SIG-M5 treated with dmso at 0.1 percent for 504 hours (cell line): Measurements from ENCODE around the gene FBXO40.
"Not testable (repeated sequence)": the region's sequence is repeated elsewhere in the genome, so short reads cannot be mapped to it uniquely, and the experiment has no call there.

Source experiments
- DNase-seq: peaks from one replicate; lab custom pipeline; 2025; ENCODE audit not compliant: unreplicated experiment; lab: John Stamatoyannopoulos, UW

FBXO40 gene, protein sequence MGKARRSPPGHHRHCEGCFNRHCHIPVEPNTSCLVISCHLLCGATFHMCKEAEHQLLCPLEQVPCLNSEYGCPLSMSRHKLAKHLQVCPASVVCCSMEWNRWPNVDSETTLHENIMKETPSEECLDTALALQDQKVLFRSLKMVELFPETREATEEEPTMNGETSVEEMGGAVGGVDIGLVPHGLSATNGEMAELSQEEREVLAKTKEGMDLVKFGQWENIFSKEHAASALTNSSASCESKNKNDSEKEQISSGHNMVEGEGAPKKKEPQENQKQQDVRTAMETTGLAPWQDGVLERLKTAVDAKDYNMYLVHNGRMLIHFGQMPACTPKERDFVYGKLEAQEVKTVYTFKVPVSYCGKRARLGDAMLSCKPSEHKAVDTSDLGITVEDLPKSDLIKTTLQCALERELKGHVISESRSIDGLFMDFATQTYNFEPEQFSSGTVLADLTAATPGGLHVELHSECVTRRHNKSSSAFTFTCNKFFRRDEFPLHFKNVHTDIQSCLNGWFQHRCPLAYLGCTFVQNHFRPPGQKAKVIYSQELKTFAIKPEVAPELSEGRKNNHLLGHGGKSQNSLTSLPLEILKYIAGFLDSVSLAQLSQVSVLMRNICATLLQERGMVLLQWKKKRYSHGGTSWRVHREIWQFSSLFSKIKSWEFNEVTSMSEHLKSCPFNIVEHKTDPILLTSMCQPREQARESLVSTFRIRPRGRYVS

DNA sequence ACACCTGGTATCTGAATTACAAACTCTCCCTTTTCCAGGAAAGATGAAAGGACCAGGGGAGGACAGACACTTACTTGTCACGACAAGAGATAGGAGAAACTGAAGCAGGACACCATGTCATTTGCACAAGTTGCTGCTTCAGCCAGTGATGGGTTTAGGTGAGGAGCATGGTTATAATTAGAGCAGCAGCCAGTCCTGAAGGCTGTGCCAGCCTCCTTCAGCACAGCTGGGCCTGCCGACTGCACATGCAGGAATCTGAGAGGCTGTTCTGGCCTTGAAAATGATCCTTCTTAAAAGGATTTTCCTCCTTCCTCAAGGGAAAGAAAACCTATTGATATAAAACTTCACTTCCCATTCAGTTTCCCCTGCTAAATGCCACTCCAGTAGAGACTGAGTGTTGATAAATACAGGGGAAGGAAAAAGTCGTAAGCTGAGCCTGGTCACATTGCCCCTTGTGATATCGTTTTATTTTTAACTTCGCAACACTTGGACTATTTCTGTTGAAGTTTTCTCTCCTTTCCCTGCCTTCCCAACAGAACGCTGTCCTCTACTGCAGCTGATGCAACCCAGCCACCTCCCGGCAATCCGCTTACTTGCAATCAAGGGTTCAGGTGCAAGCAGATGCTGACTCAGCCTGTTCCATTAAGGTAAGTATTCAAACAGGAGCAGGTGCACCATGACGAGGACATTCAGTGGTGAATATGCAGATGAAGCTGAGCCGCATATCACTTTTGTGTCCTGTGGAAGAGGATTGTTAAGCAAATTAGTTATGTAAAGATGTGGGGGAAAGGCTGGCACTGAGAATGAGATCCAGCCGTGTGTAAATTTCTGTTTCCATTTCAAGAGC lies at the start of gene FBXO40:
TSS of gene FBXO40 (plus strand) at position 524 of the 847 bp plus-strand sequence. CDS start 27,197 bp downstream, outside the sequence.
- DNase-seq = no peak

DNA sequence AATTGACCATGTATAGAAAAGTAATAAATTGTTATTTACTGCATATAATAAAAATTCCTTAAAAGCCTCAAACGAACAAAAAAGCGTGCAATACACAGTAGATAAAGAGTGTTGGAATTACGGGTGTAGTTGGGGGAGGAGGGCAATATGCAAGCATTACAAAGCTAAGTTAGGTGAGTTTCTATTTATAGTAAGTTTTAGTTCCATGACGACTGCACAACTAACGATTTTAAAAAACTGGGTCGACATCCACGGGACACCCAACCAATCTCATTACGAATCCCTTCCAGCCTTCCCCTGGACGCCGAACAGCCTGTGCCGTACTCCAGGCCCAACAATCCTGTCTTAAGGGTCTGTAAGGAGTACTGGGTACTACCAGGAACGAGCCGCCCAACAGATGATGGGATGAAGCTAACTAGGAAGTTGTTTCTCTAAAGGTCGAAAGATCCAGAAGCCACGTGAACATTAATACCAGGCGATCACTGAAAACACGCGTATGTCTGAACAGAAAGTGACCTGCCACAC lies 48.1 kb upstream of the FBXO40 start:
- peak; percentile 49 for DNase-seq

DNA sequence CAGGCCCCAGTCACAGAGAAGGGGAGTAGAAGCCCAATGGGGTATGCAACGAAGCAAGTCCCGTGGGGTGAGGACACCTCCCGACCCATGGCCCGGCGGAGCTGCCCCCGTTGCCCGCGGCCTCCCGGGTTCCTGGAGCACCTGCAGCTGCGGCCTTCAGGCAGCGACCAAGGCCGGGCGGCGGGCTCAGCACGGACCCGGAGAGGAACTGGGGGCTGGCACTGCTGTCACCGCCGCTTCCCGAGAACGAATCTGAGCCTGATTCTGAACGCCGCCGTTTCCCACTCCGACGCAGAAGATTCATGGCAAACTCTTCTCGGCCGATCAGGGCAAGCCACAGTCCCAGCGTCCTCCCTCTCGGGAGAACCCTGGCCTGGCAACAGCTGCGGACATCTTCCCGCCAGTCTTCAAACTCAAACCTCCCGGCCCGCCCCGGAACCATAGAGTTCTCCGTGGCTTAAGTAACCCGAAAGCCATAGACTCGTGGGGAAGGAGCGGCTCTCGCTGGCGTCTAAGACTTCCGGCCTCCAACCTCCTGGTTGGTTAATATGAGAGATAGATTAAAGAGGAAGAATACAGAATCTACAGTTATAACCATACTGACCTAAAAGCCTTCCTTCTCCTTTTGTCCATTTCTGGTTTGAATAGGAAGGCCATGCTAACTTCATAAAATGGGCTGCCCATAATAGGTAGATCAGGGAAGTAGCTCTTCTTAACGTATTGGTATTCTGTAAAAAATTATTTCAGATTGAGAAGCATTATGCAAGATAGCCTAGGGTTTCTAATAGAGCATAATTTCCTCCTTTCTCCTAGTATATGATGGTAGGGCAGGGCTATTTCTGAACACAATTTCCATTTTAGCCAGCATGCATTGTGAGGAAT lies 47.4 kb upstream of the FBXO40 start, which contains the start of gene POLQ:
TSS of gene POLQ (minus strand) at position 415 of the 882 bp plus-strand sequence. CDS start at position 304, 111 bp downstream.
- peak; percentile 98 for DNase-seq

DNA sequence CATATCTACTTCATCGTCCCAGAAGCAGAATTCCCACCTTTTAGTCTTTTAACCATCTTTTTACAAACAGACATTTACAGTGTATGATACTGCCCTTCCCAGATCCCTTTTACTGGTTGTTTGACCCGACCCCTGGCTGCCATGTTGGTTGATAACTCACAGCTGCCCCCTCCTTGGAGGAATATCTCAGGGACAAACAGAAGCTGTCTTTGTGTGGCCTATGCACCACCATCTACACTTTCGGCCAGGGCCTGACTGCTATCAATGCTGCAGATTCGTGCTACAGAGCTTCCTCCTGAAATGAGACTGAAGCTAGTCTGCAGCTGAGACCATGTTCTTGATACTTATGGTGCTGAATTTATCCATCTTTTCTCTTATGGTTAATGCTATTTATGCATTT lies 40.8 kb upstream of the FBXO40 start:
- DNase-seq = no peak

DNA sequence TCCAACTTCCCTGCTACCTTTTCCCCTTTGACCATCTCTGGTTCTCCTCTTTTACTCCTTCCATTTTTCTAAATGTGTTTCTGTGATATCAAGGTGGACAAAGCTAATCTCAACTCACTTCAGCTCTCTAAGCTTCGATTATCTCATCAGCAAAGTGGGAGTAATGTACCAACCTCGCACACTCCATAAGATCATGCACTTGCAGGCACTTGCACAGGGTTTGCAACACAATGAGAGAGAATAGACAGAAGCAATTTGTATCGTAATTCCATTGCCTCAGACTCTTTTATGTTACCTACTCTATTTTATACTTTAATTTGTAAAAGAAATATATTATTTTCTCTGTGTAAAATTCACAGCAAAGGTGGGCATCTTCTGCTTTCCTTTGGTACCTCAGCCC lies 40.4 kb upstream of the FBXO40 start:
- DNase-seq = no peak

DNA sequence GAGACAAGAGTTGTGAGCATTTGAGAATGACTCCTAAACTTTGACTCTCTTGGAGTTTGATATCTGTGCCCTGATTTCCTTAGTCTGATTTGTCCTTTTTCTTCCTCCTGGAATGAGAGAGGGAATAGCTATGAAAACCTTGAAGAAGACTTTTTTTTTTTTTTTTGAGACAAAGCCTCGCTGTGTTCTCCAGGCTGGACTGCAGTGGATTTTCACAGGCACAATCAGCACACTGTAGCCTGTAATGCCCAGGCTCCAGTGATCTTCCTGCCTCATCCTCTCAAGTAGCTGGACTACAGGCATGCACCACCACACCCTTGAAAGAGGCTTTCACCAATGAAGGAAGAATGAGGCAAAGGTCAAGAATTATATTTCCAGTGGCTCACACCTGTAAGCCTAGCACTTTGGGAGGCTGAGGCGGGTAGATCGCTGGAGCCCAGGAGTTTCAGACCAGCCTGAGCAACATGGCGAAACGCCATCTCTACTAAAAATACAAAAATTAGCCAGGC lies 35.7 kb upstream of the FBXO40 start:
- no peak for DNase-seq

DNA sequence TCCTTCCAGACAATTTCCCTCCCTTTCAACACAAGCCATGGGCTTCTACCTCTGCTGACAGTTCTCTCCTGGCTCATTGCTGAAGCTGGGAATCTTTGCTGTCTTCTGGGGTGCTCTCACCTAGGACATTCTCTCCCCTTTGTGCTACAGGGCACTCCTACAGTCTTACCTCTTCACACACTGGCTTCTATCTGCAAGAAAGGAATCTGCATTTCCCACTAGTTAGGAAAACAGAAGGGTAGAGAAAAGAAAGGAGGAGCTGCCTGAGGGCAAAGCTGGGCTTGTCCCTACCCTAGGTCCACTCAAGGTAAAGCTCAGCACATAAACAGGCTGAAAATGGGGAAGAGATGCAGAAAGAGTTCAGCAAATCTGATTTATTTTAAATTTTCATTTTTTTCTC lies 31.0 kb upstream of the FBXO40 start:
- no peak for DNase-seq

DNA sequence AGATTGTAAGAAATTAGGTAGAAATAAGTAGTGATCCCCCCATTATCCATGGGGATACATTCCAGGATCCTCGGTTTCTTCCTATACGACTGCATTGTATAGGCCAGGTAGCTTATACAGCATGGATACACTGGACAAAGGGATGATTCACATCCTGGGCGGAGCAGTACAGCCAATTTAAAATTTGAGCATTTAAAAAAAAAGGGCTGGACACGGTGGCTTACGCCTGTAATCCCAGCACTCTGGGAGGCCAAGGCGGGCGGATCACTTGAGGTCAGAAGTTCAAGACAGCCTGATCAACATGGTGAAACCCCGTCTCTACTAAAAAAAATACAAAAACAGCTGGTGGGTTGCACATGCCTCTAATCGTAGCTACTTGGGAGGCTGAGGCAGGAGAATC lies 26.4 kb upstream of the FBXO40 start:
- no peak for DNase-seq

DNA sequence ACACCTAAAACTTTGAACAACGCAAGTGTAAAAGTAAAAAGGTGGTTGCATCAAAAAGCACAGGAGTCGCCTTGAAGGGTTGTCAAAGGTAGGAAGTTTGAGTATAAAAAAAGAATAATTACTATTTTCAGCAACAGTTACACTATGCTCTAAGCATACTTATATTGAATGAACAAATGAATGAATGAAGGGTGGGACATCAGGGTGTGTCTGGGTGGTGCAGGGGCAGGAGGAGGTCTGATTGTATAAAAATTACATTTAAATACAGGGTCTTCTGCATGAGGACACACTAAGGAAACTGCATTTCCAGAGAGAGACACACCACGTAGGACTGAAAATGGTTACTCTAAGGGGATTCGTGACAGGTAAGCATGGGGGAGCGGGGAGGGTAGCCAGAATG lies 25.5 kb upstream of the FBXO40 start, which contains the start of gene ARGFX:
TSS of gene ARGFX (plus strand) at position 301 of the 400 bp plus-strand sequence. CDS start 2,765 bp downstream, outside the sequence.
- DNase-seq = no peak

DNA sequence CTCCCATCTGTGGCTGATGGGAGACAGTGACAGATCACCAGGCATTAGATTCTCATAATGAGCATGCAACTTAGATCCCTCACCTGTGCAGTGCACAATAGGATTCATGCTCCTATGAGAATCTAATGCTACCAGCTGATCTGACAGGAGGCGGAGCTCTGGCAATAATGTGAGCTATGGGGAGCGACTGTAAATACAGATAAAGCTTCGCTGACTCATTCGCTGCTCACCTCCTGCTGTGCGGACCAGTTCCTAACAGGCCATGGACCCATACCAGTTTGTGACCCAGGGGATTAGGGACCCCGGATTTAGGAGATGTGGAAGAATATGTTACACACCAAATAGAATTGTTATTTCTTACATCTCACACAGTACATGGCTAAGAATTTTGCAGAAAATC lies 18.7 kb upstream of the FBXO40 start:
- DNase-seq = peak; percentile 27

DNA sequence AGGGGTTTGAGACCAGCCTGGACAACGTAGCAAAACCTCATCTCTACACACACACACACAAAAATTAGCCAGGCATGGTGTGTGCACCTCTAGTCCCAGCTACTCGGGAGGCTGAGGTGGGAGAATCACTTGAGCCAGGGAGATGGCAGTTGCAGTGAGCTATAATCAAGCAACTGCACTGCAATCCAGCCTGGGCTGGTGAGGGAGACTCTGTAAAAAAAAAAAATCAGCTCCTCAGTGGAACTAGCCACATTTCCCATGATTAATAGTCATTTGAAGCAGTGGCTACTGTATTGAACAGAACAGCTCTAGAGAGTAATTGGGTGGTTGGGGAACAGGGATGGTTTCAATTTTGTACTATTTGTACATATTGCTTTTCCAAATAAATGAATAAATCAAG lies 11.5 kb upstream of the FBXO40 start:
- no peak for DNase-seq

DNA sequence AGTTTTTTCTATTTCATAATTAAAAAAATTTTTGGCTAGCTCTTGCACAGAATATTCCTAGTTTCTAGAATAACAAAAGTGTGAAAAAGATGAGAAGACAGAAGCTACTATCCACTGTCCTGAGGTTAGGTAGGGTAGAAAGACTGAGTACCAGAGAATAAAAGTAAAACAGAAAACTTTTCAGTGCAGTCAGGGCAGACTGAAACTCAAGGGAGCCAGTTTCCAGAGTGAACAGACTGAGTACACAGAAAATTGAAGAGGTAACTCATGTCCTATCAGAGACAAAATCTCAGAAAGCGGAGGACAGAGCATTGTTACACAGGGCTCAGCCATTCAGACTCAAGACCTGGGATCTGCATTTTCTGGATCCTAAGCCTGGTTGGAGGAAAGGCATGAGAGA lies 8.8 kb upstream of the FBXO40 start:
- no peak for DNase-seq

DNA sequence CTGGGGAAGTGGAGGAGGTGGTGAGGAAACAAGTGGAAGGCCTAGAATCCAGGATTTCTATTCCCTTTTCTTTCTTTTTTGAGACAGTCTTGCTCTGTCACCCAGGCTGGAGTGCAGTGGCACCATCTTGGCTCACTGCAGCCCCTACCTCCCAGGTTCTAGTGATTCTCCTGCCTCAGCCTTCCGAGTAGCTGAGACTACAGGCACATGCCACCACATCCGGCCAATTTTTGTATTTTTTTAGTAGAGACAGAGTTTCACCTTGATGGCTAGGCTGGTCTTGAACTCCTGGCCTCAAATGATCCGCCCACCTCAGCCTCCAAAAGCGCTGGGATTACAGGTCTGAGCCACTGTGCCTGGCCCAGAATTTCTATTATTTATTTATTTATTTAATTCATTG lies 627 bp downstream of the FBXO40 start:
- DNase-seq = not testable (repeated sequence)

DNA sequence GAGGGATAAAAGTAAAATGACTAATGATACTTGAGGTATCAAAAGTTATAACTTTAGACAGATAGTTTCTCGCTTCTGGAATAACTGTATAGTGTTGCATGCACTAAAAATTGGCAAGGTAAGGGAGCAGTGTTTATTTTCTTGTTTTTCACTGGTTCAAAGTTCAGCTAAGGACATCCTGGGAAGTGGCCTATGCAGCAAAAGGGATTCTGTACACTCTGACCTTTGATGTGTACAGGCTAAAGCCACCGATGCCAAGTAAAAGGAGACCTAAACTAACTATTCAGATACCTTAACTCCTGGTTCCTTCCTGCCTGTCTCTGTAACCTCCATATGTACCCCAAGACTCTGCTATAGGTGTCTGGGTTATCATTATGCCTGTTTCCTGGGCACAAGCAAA lies 1.7 kb downstream of the FBXO40 start:
- DNase-seq = no peak

DNA sequence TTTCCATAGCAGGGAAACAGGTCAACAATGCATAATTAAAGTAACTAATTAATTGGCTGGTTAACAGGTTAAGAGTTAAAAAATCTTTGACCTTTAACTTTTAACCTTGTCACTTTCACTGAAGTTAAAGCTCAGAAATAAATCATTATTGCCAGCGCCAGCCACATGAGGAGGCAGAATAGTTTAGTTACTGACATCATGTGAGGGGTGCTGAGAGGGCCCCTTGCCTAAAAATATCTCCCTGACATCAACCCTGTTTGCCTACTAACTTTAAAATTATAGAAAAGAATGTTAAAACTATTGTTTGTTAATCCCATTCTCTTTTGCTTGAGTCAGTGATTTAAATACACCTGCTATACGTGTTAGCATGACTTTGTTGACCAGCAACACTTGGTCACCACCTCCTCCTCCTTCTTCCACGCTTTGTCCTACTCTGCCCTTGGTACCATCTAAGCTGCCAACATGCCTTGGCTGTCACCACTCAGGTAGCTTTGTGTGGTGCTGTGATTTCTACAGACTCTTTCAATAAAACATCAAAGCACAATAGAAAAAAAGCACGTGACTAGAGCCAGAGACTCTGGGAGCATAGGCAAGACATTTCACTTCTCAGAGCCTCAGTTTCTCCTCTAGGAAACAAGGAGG lies 2.7 kb downstream of the FBXO40 start:
- no peak for DNase-seq

DNA sequence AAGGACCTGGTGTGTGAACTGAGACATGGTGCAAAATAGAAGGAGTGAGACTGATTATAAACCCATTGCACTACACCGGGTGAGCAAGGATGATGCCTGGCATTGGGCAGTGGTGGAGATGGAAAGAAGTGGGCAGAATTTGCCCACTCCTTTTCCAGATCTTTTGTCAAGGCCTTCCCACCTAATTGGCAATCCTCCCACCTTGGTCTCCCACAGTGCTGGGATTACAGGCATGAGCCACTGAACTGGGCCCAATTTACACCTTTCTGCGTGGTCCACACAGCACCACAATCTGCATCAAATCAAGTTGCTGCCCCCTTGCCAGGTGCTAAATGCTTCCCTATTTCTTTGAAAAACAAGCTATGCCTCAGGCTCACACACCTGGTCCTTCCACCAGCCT lies 5.4 kb downstream of the FBXO40 start:
- DNase-seq = no peak

DNA sequence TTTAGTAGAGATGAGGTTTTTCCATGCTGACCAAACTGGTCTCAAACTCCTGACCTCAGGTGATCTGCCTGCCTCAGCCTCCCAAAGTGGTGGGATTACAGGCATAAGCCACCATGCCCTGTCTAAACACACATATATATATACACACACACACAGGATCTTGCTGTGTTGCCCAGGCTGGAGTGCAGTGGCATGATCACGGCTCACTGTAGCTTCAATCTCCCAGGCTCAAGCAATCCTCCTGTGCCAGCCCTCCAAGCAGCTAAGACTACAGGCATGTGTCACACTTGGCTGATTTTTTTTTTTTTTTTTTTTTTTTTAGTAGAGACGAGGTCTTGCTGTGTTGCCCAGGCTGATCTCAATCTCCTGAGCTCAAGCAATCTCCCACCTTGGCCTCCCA lies 6.7 kb downstream of the FBXO40 start:
- not testable (repeated sequence) for DNase-seq

DNA sequence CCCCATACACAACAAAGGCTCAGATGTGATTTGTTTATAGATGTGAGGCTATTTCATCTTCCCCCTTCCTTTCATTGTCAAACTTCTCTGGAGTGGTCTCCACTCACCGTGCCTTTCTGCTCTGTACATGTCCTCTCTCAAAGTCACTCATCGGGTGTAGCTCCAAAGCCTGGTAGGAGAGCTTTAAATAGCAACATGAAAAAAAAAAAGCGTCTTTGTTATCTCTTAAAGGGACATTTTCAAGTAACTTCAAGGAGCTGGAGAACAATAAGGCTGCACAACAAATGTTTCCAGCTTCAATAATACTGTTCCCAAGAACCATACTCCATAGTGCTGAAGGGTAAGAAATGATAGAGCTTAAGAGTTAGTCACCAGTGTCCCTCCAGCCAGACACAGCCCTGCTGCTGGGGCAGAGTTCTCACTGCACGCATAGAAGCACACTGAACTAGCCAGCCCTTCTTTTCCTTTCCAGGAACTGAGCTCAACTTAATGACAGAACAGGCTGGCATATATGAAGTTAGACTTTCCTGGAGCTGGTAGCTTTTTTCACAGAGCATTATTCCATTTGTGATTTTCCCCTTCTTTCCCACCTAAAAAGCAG lies 8.1 kb downstream of the FBXO40 start:
- no peak for DNase-seq

DNA sequence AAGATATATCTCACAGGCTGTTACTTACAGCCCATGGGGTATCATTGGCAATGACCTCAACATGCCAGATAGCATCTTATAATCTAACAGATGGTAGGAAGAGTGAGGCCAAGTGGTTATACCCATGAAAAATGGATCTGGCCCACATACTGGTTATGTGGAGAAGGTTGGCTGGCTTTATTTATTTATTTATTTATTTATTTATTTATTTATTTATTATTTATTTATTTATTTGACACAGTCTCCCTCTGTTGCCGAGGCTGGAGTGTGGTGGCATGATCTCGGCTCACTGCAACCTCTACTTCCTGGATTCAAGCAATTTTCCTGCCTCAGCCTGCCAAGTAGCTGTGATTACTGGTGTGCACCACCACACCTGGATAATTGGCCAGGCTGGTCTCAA lies 11.6 kb downstream of the FBXO40 start:
- DNase-seq = no peak
